Effector memory CD4-positive, alpha-beta T cell (primary cell): Measurements from ENCODE around the gene ARL3.
"Not testable (repeated sequence)": the region's sequence is repeated elsewhere in the genome, so short reads cannot be mapped to it uniquely, and the experiment has no call there.

Experiments
- DNase-seq, 3 donors: peaks; one replicate each; pipeline ENCODE4 v3.0.0-alpha.2; 2020
- H3K27ac ChIP-seq: 2 replicates; pipeline ENCODE4 v1.7.0; 2013; ENCODE audit warnings: mild to moderate bottlenecking, low read length, moderate library complexity; ENCODE audit not compliant: insufficient read depth, poor library complexity, severe bottlenecking
- H3K27me3 ChIP-seq: replicated peaks from 2 replicates; pipeline ENCODE4 v1.7.0; 2013; ENCODE audit warnings: mild to moderate bottlenecking, low read length; ENCODE audit not compliant: insufficient read depth, control insufficient read depth, poor library complexity, severe bottlenecking
- H3K36me3 ChIP-seq: 2 replicates; pipeline ENCODE4 v1.7.0; 2013; ENCODE audit warnings: mild to moderate bottlenecking, low read length, moderate library complexity; ENCODE audit not compliant: control insufficient read depth, insufficient read depth
- H3K4me1 ChIP-seq: 2 replicates; pipeline ENCODE4 v1.7.0; 2013; ENCODE audit warnings: low read length, mild to moderate bottlenecking; ENCODE audit not compliant: control insufficient read depth, insufficient read depth, poor library complexity, severe bottlenecking
- H3K4me3 ChIP-seq: 2 replicates; pipeline ENCODE4 v1.7.0; 2013; ENCODE audit warnings: low read length, low read depth, mild to moderate bottlenecking; ENCODE audit not compliant: insufficient read depth, poor library complexity, severe bottlenecking
- H3K9me3 ChIP-seq: 2 replicates; pipeline ENCODE4 v1.7.0; 2013; ENCODE audit warnings: mild to moderate bottlenecking, low read length, moderate library complexity; ENCODE audit not compliant: control insufficient read depth

ARL3 gene

DNA sequence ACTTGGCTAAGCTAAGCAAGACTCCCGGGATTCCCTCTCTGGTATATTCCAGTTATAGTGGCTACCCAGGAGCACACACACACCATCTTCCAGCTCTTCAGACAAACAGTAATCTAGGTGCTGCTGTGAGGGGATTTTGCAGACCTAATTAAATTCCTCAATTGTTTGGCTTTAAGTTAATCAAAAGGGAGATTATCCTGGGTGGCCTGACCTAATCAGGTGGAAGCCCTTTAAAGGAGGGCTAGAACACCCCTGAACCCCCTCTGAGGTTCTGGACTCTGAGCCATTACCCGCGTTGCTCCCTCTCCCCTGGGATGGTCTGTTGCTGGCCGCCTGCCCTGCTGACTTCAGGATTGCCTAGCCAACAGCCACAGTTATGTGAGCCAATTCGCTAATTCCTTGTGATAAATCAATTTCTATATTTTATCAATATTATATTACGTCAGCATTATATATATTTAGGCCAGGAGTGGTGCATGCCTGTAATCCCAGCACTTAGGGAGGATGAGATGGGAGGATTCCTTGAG is 6.6 kb upstream of the ARL3 start:
- Histone ChIP-seq H3K27ac (no peak overlapping the region), H3K36me3 (no peaks in the 10 kb centered on the region), H3K4me3 (no peak overlapping the region), H3K4me1 (no peaks in the 10 kb centered on the region), H3K9me3 (no peaks in the 10 kb centered on the region), H3K27me3 (no peaks in the 10 kb centered on the region)
- no peak for DNase-seq

DNA sequence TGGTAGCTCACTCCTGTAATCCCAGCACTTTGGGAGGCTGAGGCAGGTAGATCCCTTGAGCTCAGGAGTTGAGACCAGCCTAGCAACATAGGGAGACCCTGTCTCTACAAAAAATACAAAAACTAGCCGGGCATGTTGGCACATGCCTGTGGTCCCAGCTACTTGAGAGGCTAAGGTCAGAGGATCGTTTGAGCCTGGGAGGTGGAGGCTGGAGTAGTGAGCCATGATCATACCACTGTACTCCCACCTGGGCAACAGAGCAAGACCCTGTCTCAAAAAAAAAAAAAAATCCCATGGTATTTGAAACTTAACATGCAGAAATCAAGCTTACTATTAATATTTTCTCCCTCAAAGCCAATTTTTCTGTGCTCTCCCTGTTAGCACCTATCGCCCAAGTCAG is 6.1 kb upstream of the ARL3 start:
- Histone ChIP-seq H3K9me3 (no peaks in the 10 kb centered on the region), H3K36me3 (no peaks in the 10 kb centered on the region), H3K4me3 (no peak overlapping the region), H3K27me3 (no peaks in the 10 kb centered on the region), H3K4me1 (no peaks in the 10 kb centered on the region), H3K27ac (no peak overlapping the region)
- no peak for DNase-seq

DNA sequence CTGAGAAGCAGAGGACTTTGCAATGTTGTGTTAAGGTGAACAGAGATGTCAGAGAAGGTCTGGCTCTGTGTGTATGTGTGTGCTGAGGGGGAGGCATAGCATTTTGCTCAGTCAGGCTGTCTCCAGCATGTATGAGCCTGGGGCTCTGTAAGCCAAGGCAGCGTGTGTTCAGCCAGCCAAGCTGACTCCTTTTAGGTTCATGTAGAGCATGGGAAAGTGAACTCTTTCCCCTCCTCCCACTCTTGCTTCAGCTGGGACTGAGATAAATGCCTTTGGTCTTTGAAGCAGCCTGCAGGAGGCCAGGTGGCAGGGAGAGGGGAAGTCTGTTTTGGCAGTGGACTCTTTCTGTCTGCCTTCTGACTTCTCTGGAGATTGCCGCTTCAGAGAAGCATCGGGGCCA is 4.0 kb upstream of the ARL3 start:
- Histone ChIP-seq H3K4me1 (no peaks in the 10 kb centered on the region), H3K9me3 (no peaks in the 10 kb centered on the region), H3K36me3 (no peaks in the 10 kb centered on the region), H3K27ac (no peak overlapping the region), H3K27me3 (no peaks in the 10 kb centered on the region), H3K4me3 (no peak overlapping the region)
- no peak for DNase-seq

DNA sequence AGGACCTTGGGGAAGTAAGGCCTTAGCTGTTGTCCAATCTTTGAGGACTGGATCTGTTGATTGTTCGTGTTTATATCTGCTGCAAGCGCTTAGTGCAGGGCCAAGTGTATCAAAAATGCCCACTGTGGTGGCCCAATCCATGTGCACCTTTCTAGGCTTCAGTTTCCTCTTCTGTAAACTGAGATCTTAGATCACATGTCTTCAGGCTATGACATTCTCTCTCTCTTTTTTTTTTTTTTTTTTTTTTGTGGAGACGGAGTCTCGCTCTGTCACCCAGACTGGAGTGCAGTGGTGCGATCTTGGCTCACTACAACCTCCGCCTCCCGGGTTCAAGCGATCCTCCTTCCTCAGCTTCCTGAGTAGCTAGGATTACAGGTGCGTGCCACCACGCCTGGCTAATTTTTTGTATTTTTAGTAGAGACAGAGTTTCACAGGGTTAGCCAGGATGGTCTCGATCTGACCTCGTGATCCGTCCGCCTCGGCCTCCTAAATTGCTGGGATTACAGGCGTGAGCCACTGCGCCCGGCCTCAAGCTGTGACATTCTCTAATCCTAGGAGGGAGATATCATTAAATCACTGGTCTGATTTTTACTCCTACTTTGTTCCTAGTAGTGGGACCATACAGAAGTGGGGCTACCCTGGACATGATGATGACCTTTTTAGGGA is 2.8 kb upstream of the ARL3 start:
- H3K36me3 ChIP-seq, H3K27me3 ChIP-seq, H3K27ac ChIP-seq, H3K4me1 ChIP-seq, DNase-seq, H3K4me3 ChIP-seq, H3K9me3 ChIP-seq: not testable (repeated sequence)

DNA sequence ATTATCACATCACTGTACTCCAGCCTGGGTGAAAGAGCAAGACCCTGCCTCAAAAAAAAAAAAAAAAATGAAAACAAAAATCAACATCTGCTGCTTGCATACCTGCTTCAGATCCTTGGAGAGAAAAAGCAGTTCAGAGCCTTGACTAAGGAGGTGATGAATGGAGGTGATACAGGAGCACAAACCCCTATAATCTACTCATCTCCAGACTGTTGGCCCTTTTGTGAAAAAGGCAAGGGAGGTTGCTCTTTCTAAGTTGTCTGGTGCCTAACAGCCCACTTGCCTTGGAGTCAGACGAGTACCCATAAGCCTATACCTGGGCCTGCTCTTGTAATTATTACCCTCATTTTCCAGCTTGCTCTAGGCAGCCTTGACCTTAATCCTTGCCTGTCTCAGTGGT is 1.7 kb upstream of the ARL3 start:
- Histone ChIP-seq H3K4me1 (peaks cover 3% of the 10 kb centered on the region), H3K9me3 (no peaks in the 10 kb centered on the region), H3K27me3 (no peaks in the 10 kb centered on the region), H3K36me3 (no peaks in the 10 kb centered on the region), H3K27ac (no peak overlapping the region), H3K4me3 (no peak overlapping the region)
- no peak for DNase-seq

DNA sequence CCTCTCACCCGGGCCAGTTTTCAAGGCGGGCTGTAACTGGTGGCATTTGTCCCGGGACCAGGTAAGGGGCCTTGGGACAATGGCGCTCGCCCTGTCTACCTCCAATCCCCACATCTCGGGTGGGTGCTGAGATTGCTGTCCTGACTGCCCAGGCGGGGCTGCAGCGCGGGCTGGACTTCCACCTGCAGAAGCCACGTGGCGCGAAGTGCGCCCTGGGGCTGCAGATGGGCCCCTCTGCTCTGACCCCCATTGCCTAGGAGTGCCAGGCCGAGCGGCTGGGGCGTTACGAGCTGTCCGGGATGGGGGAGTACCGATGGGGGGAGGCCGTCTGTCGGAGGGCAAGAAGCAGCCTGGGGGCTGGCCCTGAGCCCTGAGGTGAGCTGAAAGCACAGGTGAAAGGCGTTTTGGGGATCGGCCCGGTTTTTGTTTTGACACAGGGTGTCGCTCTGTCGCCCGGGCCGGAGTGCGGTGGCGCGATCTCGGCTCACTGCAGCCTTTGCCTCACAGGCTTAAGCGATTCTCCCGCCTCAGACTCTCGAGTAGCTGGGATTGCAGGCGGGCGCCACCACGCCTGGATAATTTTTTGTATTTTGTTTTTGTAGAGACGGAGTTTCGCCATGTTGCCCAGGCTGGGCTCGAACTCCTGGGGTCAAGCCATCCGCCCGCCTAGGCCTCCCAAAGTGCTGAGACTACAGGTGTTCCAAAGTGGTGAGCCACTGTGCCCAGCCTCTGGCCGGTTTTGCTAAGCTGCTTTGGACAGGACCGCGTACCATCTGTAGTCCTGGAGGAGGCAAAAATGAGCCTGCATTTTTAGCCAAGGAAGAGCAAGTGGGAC is 641 bp upstream of the ARL3 start, which contains the start of gene SFXN2:
SFXN2 (plus strand) TSS at position 16 of the 835 bp plus-strand sequence. CDS start 12,001 bp downstream, outside the sequence.
- Histone ChIP-seq H3K9me3 (no peaks in the 10 kb centered on the region), H3K27ac (peak within 1 kb of the TSS; percentile 98), H3K4me1 (peaks cover 3% of the 10 kb centered on the region), H3K27me3 (no peaks in the 10 kb centered on the region), H3K36me3 (no peaks in the 10 kb centered on the region), H3K4me3 (peak within 1 kb of the TSS; percentile 100)
- DNase-seq, result peak; percentile 24 to 27 (median 25)

DNA sequence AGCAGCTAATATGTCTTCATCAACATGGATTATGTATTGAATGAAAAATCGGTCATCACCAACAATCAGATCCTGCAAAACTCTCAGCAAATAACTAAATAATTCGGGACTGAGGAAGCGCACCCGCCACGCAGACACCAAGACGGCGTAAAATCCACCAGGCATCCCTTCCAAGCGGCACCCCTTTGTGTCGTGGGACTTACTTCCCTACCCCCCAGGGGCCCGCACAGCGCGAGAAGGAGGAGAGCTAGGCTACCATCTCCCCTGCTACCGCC is 721 bp downstream of the ARL3 start:
- H3K36me3 ChIP-seq, result no peaks in the 10 kb centered on the region
- peak overlapping the region; percentile 98 for H3K27ac ChIP-seq
- no peaks in the 10 kb centered on the region for H3K9me3 ChIP-seq
- no peak for DNase-seq
- peak overlapping the region; percentile 100 for H3K4me3 ChIP-seq
- H3K4me1 ChIP-seq, result peaks cover 3% of the 10 kb centered on the region
- H3K27me3 ChIP-seq, result no peaks in the 10 kb centered on the region

DNA sequence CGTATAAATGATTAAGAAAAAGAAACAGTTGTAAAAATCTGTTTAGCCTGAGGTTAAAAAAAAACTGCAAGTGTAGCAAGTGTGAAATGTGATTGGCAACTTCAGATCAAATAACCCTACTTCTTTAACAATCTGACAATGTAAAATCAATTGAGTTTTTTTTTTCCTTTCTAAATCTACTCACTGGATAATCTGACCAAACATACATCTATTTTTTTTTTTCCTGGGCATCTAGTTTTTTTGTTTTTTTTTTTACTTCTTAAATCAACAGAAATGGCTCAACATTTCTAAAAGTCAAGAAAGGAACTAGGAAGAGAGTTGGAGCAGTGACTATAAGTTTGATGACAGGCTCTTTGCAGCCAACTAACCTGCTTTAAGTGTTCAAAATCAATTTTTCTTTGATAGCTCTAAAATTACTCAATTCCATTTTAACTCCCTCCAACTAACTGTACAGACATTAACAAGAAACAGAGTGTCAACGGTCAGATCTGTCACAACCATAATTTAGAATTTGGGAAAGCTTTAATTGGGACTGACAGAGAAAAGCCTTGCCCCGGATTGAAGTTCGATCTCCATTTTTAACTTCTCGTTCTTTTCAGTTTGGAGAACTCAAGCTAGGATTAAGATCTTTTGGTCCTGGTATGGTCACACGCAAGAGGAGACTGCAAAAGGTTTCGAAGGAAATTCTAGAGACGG is 1.2 kb downstream of the ARL3 start:
- Histone ChIP-seq H3K4me1 (peaks cover 3% of the 10 kb centered on the region), H3K27me3 (no peaks in the 10 kb centered on the region), H3K36me3 (no peaks in the 10 kb centered on the region), H3K4me3 (peak overlapping the region; percentile 100), H3K9me3 (no peaks in the 10 kb centered on the region), H3K27ac (peak overlapping the region; percentile 98)
- no peak for DNase-seq

DNA sequence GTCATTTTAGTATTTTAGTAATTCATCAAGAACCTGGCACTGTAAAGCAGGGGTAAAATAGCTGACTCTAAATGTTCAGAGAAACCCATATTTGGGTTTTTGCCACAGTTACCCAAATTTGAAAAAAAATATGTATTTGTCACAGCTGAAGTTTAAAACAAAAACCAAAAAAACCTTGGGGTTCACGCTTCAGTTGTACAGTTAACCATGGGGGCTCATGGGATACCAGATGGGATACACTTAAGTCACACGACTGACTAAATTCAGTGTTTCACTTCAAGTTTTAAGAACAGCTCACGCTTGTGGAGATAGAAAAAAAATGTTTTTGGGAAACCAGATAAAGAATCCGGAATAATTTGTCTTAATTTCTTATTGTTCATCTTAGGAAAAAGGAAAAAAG is 2.1 kb downstream of the ARL3 start:
- Histone ChIP-seq H3K36me3 (no peaks in the 10 kb centered on the region), H3K27ac (no peak overlapping the region), H3K4me3 (no peak overlapping the region), H3K27me3 (no peaks in the 10 kb centered on the region), H3K9me3 (no peaks in the 10 kb centered on the region), H3K4me1 (peaks cover 3% of the 10 kb centered on the region)
- no peak for DNase-seq

DNA sequence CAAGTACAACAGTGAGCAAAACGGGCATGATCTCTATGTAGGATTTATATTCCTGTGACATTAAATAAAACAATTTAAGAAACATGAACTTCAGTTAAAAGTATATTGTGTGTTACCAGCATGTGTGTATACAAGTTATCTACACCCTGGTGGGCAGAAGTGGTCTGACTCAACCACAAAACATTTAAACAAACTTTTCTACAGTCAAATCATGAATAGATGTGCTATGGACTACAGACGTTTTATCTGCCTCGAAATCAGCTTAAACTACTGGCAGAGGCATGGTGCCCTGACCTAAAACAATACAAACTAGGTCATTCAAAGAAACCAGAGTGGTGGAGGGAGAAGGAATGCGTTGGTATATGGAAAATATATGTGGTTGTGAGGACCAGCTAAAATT is 3.6 kb downstream of the ARL3 start:
- H3K4me3 ChIP-seq, result no peak overlapping the region
- H3K9me3 ChIP-seq, result no peaks in the 10 kb centered on the region
- H3K27ac ChIP-seq, result no peak overlapping the region
- H3K27me3 ChIP-seq, result no peaks in the 10 kb centered on the region
- H3K36me3 ChIP-seq, result no peaks in the 10 kb centered on the region
- peak in 1 of 3 donors; percentile 4 for DNase-seq
- peaks cover 3% of the 10 kb centered on the region for H3K4me1 ChIP-seq
